ENCODE measurements around the gene KAZN.

DNA sequence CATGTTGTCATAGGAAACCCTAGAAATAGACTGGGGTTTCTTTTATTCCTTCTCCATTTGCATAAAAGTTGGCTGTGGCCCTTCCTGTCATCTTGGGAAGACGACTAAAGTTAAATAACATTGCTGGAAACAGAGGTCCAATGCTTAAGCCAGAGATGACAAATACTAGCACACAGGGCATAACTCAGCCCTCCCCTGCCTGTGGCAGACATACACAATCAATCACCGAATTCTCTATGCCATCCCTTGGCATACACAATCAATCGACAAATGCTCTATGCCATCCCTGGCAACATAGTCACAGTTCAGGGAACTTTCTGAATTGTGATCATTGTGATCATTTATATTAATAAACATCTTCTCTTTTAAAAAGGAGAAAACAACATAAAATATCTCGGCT, 229.4 kb downstream of the KAZN start:
- TF ChIP-seq EZH2 (IDR thresholded peaks at IDR 0.05; ENCODE audit: low read depth): no peak
- TF ChIP-seq, protein P1, sequence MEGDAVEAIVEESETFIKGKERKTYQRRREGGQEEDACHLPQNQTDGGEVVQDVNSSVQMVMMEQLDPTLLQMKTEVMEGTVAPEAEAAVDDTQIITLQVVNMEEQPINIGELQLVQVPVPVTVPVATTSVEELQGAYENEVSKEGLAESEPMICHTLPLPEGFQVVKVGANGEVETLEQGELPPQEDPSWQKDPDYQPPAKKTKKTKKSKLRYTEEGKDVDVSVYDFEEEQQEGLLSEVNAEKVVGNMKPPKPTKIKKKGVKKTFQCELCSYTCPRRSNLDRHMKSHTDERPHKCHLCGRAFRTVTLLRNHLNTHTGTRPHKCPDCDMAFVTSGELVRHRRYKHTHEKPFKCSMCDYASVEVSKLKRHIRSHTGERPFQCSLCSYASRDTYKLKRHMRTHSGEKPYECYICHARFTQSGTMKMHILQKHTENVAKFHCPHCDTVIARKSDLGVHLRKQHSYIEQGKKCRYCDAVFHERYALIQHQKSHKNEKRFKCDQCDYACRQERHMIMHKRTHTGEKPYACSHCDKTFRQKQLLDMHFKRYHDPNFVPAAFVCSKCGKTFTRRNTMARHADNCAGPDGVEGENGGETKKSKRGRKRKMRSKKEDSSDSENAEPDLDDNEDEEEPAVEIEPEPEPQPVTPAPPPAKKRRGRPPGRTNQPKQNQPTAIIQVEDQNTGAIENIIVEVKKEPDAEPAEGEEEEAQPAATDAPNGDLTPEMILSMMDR (conservative IDR thresholded peaks at IDR 0.05): no peak
